HCT116 (cell line): ENCODE data around the gene STXBP5. TPM values are rescaled to one million over a fixed set of nuclear protein-coding genes. Genes with fewer than 3 reads are reported as not detected.

ENCODE experiments used
- ATAC-seq: fragments of 200-7000 bp; cut with Tn5 transposase; 2 replicates; pipeline ENCODE4 v1.9.1; 2020; ENCODE audit warnings: mild to moderate bottlenecking, moderate library complexity
- BruUV-seq: library from RNA; stranded (reverse); fragments of 400-500 nt; replicated peaks from 2 replicates; lab custom pipeline; 2021; lab: Mats Ljungman, UMichigan
- CTCF ChIA-PET: fragments of 300-600 bp; sonication (Branson Sonifier 250); formaldehyde crosslinking; loops from one replicate; lab custom pipeline; 2021; ENCODE audit warnings: antibody characterized with exemption; lab: Charles Lee
- POLR2A ChIA-PET: fragments of 300-600, 350-600 bp; sonication (Branson Sonifier 250); formaldehyde crosslinking; loops from one replicate; lab custom pipeline; 2021; ENCODE audit warnings: antibody characterized with exemption; lab: Charles Lee
- RAD21 ChIA-PET, 2 experiments: fragments of 300-600 bp; sonication (Branson Sonifier 250); formaldehyde crosslinking; loops; one replicate each; lab custom pipeline; 2023; ENCODE audit warnings: low total read pairs in 2 of 2; ENCODE audit not compliant: uncharacterized antibody in 2 of 2, unreplicated experiment in 2 of 2, low non-redundant PET in 1 of 2; lab: Charles Lee
- DNase-seq: peaks from one replicate; pipeline ENCODE4 v3.0.0-alpha.2; 2010; ENCODE audit warnings: low read depth, low spot score
- H2AFZ ChIP-seq: fragments of 200-600 bp; shearing (Covaris generic), sonication (generic); 2 replicates; pipeline ENCODE4 v1.6.1; 2017; ENCODE audit warnings: low read depth, mixed run types, mixed read lengths, antibody characterized with exemption, low read length; ENCODE audit not compliant: poor library complexity, severe bottlenecking
- H3K27ac ChIP-seq: 2 replicates; pipeline ENCODE4 v1.5.1; 2012; ENCODE audit warnings: low read depth, low read length
- H3K27me3 ChIP-seq: fragments of 200-600 bp; sonication (generic); 2 replicates; pipeline ENCODE4 v1.6.1; 2016; ENCODE audit warnings: mixed run types, low read length, mixed read lengths; ENCODE audit not compliant: insufficient read depth
- H3K36me3 ChIP-seq, 2 experiments: fragments of 200-500 bp in 1 of 2; fragments of 200-600 bp in 1 of 2; sonication (Bioruptor generic) in 1 of 2; sonication (generic) in 1 of 2; 2 replicates each; pipeline versions ENCODE4 v1.5.1 to v1.6.1; 2014 to 2016; ENCODE audit warnings: low read length in 2 of 2, inconsistent platforms in 1 of 2, mixed read lengths in 1 of 2, mixed run types in 1 of 2; ENCODE audit not compliant: insufficient read depth in 2 of 2, control insufficient read depth in 1 of 2
- H3K4me1 ChIP-seq, 2 experiments: fragments of 200-600 bp in 1 of 2; sonication (generic) in 1 of 2; 2 replicates each; pipeline versions ENCODE4 v1.5.1 to v1.6.1; 2012 to 2017; ENCODE audit warnings: low read length in 2 of 2, inconsistent platforms in 1 of 2, mild to moderate bottlenecking in 1 of 2, mixed read lengths in 1 of 2, mixed run types in 1 of 2, moderate library complexity in 1 of 2; ENCODE audit not compliant: insufficient read depth in 2 of 2, control insufficient read depth in 1 of 2
- H3K4me2 ChIP-seq: fragments of 200-600 bp; sonication (generic); 2 replicates; pipeline ENCODE4 v1.6.1; 2017; ENCODE audit warnings: mixed run types, low read length, mixed read lengths
- H3K4me3 ChIP-seq, 2 experiments: fragments of 200-600 bp in 1 of 2; sonication (generic) in 1 of 2; replicated peaks in 1 of 2; 2 replicates each; pipeline ENCODE4 v1.5.1; 2011 to 2016; ENCODE audit warnings: low read length in 2 of 2, control low read depth in 1 of 2, low read depth in 1 of 2, mild to moderate bottlenecking in 1 of 2, mixed read lengths in 1 of 2, mixed run types in 1 of 2
- H3K79me2 ChIP-seq: fragments of 200-600 bp; sonication (generic); 2 replicates; pipeline ENCODE4 v1.6.1; 2017; ENCODE audit warnings: mild to moderate bottlenecking, mixed run types, low read length, moderate library complexity, mixed read lengths; ENCODE audit not compliant: insufficient read depth
- H3K9ac ChIP-seq: fragments of 200-600 bp; sonication (generic); 2 replicates; pipeline ENCODE4 v1.6.1; 2016; ENCODE audit warnings: low read length, mixed read lengths
- H3K9me2 ChIP-seq: fragments of 200-600 bp; sonication (generic), shearing (Covaris generic); 2 replicates; pipeline ENCODE4 v1.6.1; 2017; ENCODE audit warnings: mixed run types, mild to moderate bottlenecking, moderate library complexity; ENCODE audit not compliant: insufficient read depth
- H3K9me3 ChIP-seq, 2 experiments: fragments of 200-500 bp in 1 of 2; fragments of 200-600 bp in 1 of 2; sonication (Bioruptor generic) in 1 of 2; sonication (generic) in 1 of 2; 2 replicates each; pipeline ENCODE4 v1.6.1; 2014 to 2017; ENCODE audit warnings: low read length in 2 of 2, mixed read lengths in 2 of 2, inconsistent platforms in 1 of 2, low read depth in 1 of 2, mild to moderate bottlenecking in 1 of 2, mixed run types in 1 of 2, moderate library complexity in 1 of 2; ENCODE audit not compliant: control insufficient read depth in 1 of 2, insufficient read depth in 1 of 2
- H4K20me1 ChIP-seq: fragments of 200-600 bp; sonication (generic), shearing (Covaris generic); 2 replicates; pipeline ENCODE4 v1.6.1; 2017; ENCODE audit warnings: mixed run types, mild to moderate bottlenecking, moderate library complexity; ENCODE audit not compliant: insufficient read depth
- CBX3 ChIP-seq: IDR thresholded peaks from 2 replicates; pipeline ENCODE4 v1.6.1; 2012; ENCODE audit warnings: low read depth
- EZH2phosphoT487 ChIP-seq: fragments of 200-600 bp; IDR thresholded peaks from 2 replicates; pipeline ENCODE4 v1.6.1; 2018; ENCODE audit warnings: antibody characterized with exemption, borderline replicate concordance
- FOSL1 ChIP-seq: IDR thresholded peaks from 2 replicates; pipeline ENCODE4 v1.6.1; 2012; ENCODE audit warnings: low read depth
- POLR2A ChIP-seq: IDR thresholded peaks from 2 replicates; pipeline ENCODE4 v1.7.0; 2011; ENCODE audit warnings: borderline replicate concordance; ENCODE audit not compliant: insufficient read depth, insufficient read length; ENCODE audit errors: extremely low read depth
- SP1 ChIP-seq: IDR thresholded peaks from 2 replicates; pipeline ENCODE4 v1.6.1; 2012; ENCODE audit warnings: low read depth
- TCF7L2 ChIP-seq: IDR thresholded peaks from 2 replicates; pipeline ENCODE4 v1.7.0; 2011; ENCODE audit warnings: borderline replicate concordance, inconsistent platforms; ENCODE audit not compliant: insufficient read depth, insufficient read length; ENCODE audit errors: extremely low read depth
- YY1 ChIP-seq: IDR thresholded peaks from 2 replicates; pipeline ENCODE4 v1.6.1; 2011; ENCODE audit warnings: low read length, low read depth, moderate library complexity, mild to moderate bottlenecking; ENCODE audit not compliant: insufficient replicate concordance; ENCODE audit errors: extremely low read depth
- ZNF274 ChIP-seq: fragments of 200-500 bp; sonication (Bioruptor generic); IDR thresholded peaks from 2 replicates; pipeline ENCODE4 v1.6.1; 2014; ENCODE audit warnings: mild to moderate bottlenecking, low read depth, low read length, inconsistent platforms
- intact Hi-C: fragments of 100-400 bp; cut with micrococcal nuclease; formaldehyde crosslinking; loops from 2 replicates; pipeline ENCODE4 v1.10.0; 2022
- total RNA-seq: library from RNA; stranded (reverse); gene quantifications from one replicate; pipeline ENCODE4 v1.2.1, GENCODE V29; 2021; ENCODE audit not compliant: unreplicated experiment
- TF ChIP-seq, protein P1 (sequence below): IDR thresholded peaks from 2 replicates; pipeline ENCODE4 v1.6.1; 2011; ENCODE audit warnings: mild to moderate bottlenecking, low read length, moderate library complexity; ENCODE audit not compliant: insufficient replicate concordance; ENCODE audit errors: extremely low read depth

STXBP5 gene
- total RNA-seq, 1 experiment from 2014 or later = 12.6 TPM

DNA sequence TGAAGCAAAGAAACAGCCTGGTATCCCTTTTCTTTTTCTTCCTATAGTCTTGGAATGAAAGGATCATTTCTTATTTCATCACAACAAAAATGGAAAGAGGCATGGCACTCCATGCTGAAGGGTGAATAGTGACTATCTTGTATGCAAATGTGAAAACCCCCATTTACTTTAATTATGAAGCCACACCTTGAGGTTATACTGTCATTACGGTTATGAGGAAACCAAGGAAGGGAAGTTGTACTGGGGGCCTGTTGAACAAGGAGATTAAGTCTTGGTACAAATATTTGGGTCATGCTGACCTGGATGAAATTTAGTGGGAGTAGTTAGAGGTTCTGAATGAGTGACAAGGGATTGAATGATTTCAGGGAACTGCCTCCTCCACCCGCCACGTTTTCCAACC is 8.7 kb upstream of the STXBP5 start:
- DNase-seq = no peak
- Histone ChIP-seq H3K9me3 (no peaks in the 10 kb centered on the region), H3K9ac (no peak overlapping the region), H2AFZ (no peak overlapping the region), H3K4me1 (no peaks in the 10 kb centered on the region), H3K27me3 (no peaks in the 10 kb centered on the region), H4K20me1 (no peaks in the 10 kb centered on the region), H3K79me2 (no peaks in the 10 kb centered on the region), H3K36me3 (no peaks in the 10 kb centered on the region), H3K4me3 (no peak overlapping the region), H3K4me2 (no peak overlapping the region), H3K9me2 (no peaks in the 10 kb centered on the region), H3K27ac (no peak overlapping the region)
- ChIA-PET CTCF (no interaction called here), POLR2A (no interaction called here), RAD21 (no interaction called here)
- no peak for TF ChIP-seq SP1
- no peak for TF ChIP-seq POLR2A
- TF ChIP-seq CBX3 = no peak
- no peak for TF ChIP-seq ZNF274
- TF ChIP-seq FOSL1 = no peak
- no peak for TF ChIP-seq EZH2phosphoT487
- TF ChIP-seq TCF7L2 = no peak
- TF ChIP-seq YY1 = no peak
- TF ChIP-seq, protein P1, sequence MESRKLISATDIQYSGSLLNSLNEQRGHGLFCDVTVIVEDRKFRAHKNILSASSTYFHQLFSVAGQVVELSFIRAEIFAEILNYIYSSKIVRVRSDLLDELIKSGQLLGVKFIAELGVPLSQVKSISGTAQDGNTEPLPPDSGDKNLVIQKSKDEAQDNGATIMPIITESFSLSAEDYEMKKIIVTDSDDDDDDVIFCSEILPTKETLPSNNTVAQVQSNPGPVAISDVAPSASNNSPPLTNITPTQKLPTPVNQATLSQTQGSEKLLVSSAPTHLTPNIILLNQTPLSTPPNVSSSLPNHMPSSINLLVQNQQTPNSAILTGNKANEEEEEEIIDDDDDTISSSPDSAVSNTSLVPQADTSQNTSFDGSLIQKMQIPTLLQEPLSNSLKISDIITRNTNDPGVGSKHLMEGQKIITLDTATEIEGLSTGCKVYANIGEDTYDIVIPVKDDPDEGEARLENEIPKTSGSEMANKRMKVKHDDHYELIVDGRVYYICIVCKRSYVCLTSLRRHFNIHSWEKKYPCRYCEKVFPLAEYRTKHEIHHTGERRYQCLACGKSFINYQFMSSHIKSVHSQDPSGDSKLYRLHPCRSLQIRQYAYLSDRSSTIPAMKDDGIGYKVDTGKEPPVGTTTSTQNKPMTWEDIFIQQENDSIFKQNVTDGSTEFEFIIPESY = no peak
- intact Hi-C loops = no loop called here
- BruUV-seq = no TSS peak
- ATAC-seq = no peak
